VCaP (cell line): ENCODE measurements around the gene PEAR1.

ENCODE experiments used
- H3K27ac ChIP-seq: fragments of 450-650 bp; 2 replicates; pipeline ENCODE4 v1.5.1; 2017
- TF ChIP-seq, protein P1 (sequence below): fragments of 450-650 bp; conservative IDR thresholded peaks from 2 replicates; pipeline ENCODE4 v1.5.1; 2017; ENCODE audit warnings: mild to moderate bottlenecking, moderate library complexity

PEAR1 gene

DNA sequence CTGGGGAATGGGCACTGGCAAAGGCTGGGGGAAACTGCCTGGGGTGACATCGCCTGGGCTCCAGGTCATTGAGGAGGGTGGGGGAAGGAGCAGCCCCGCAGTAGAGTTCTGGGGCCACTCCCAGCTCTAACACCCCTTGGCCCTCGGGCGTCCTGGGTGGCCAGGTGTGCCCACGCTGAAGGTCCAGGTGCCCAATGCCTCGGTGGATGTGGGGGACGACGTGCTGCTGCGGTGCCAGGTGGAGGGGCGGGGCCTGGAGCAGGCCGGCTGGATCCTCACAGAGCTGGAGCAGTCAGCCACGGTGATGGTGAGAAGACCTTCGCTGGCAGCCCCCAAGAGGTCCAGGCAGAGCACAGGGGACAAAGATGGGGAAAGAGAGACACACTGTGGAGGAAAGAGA is 25.2 kb upstream of the PEAR1 start:
- H3K27ac ChIP-seq = no peak overlapping the region

GRCh38 chr1:156869455-156869854 is 24.1 kb upstream of the PEAR1 start:
- TF ChIP-seq, protein P1, sequence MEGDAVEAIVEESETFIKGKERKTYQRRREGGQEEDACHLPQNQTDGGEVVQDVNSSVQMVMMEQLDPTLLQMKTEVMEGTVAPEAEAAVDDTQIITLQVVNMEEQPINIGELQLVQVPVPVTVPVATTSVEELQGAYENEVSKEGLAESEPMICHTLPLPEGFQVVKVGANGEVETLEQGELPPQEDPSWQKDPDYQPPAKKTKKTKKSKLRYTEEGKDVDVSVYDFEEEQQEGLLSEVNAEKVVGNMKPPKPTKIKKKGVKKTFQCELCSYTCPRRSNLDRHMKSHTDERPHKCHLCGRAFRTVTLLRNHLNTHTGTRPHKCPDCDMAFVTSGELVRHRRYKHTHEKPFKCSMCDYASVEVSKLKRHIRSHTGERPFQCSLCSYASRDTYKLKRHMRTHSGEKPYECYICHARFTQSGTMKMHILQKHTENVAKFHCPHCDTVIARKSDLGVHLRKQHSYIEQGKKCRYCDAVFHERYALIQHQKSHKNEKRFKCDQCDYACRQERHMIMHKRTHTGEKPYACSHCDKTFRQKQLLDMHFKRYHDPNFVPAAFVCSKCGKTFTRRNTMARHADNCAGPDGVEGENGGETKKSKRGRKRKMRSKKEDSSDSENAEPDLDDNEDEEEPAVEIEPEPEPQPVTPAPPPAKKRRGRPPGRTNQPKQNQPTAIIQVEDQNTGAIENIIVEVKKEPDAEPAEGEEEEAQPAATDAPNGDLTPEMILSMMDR = no peak
- H3K27ac ChIP-seq = no peak overlapping the region

More for the DNA sequence above, 25.2 kb upstream of the PEAR1 start:
- TF ChIP-seq, protein P1 = no peak

DNA sequence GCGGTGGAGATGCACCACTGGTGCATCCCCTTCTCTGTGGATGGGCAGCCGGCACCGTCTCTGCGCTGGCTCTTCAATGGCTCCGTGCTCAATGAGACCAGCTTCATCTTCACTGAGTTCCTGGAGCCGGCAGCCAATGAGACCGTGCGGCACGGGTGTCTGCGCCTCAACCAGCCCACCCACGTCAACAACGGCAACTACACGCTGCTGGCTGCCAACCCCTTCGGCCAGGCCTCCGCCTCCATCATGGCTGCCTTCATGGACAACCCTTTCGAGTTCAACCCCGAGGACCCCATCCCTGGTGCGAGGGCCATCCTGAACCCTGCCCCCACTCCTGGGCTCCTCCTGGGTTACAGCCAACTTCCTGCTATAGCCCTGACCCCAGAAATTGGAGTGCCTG is 19.9 kb upstream of the PEAR1 start:
- TF ChIP-seq, protein P1 = no peak
- H3K27ac ChIP-seq = no peak overlapping the region

GRCh38 chr1:156874142-156874541 is 19.4 kb upstream of the PEAR1 start:
- TF ChIP-seq, protein P1 = no peak
- no peak overlapping the region for H3K27ac ChIP-seq

DNA sequence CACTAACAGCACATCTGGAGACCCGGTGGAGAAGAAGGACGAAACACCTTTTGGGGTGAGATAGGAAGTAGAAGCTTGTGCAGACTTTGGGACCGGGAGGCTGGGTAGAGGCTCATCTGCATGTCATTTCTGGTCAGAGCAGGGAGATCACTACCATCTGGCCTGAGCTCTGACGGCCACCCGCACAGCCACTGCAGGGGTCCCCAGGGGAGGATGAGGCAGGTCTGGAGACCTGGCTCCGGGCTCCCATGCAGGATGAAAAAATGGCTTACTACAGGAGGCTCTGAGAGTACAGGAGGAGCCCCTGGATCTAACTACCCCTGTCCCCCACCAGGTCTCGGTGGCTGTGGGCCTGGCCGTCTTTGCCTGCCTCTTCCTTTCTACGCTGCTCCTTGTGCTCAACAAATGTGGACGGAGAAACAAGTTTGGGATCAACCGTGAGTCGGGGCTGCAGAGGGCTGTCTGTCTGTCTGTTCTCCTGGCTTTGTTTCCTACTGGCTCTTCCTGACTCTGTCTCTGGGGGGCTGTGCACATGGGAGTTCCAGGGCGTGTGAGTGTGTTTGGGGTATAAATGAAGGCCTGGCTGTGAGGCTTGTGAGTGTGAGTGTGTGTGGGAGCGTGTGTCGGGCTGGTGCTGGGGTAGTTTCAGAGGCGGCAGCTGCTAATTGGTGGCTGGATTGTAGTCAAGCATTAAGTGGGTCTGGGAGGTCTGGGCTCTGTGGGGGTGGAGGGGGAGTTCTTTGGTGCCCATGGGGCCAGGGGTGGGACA is 18.8 kb upstream of the PEAR1 start:
- H3K27ac ChIP-seq = no peak overlapping the region
- TF ChIP-seq, protein P1 = no peak

- no peak overlapping the region for H3K27ac ChIP-seq
- TF ChIP-seq, protein P1 = no peak
These were observed 18.2 kb upstream of the PEAR1 start for GRCh38 chr1:156875341-156875615.

DNA sequence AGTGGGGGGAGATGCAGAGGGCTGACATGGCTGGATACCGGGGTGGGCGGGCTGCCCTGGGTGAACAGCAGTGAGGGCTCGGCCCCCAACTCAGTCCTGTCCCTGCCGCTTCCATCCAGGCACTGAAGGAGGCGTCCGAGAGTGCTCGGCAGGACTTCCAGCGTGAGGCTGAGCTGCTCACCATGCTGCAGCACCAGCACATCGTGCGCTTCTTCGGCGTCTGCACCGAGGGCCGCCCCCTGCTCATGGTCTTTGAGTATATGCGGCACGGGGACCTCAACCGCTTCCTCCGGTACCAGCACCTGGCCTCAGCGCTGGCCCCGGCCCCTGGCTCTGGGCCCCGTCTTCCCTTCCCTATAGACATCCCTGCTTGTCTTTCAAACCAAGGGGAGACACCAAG is 17.2 kb upstream of the PEAR1 start:
- TF ChIP-seq, protein P1 = no peak
- no peak overlapping the region for H3K27ac ChIP-seq
